Fibroblast of the aortic adventitia (primary cell): ENCODE measurements around the gene NFS1. TPM values are rescaled to one million over a fixed set of nuclear protein-coding genes. Genes with fewer than 3 reads are reported as not detected.
A peak's percentile ranks its signal among the peaks of the same experiment; 100 is the strongest.

Experiments
- DNase-seq: peaks from one replicate; pipeline ENCODE4 v3.0.0-alpha.2; 2010; ENCODE audit warnings: low read depth
- H3K4me3 ChIP-seq: 2 replicates; pipeline ENCODE4 v1.5.1; 2011; ENCODE audit warnings: low read depth, mild to moderate bottlenecking, control low read depth, low read length, moderate library complexity
- CTCF ChIP-seq: IDR thresholded peaks from 2 replicates; pipeline ENCODE4 v1.5.1; 2011; ENCODE audit warnings: mild to moderate bottlenecking, low read length, control low read depth, inconsistent platforms; ENCODE audit not compliant: insufficient read depth
- total RNA-seq: library from RNA; depleted of rRNA; stranded (reverse); fragments of >200 nt; gene quantifications from 2 replicates; pipeline ENCODE4 v1.2.3, GENCODE V29; 2012; ENCODE audit warnings: low replicate concordance

NFS1 gene
- total RNA-seq, 1 donor: 19.9 TPM

- no peak for TF ChIP-seq CTCF
- no peak overlapping the region for H3K4me3 ChIP-seq
- peak; percentile 50 for DNase-seq
Observed at GRCh38 chr20:35635652-35636051, 63.5 kb downstream of the NFS1 start.

- no peak for TF ChIP-seq CTCF
- H3K4me3 ChIP-seq: no peak overlapping the region
- DNase-seq: no peak
Observed at GRCh38 chr20:35632539-35633115, 66.5 kb downstream of the NFS1 start.

DNA sequence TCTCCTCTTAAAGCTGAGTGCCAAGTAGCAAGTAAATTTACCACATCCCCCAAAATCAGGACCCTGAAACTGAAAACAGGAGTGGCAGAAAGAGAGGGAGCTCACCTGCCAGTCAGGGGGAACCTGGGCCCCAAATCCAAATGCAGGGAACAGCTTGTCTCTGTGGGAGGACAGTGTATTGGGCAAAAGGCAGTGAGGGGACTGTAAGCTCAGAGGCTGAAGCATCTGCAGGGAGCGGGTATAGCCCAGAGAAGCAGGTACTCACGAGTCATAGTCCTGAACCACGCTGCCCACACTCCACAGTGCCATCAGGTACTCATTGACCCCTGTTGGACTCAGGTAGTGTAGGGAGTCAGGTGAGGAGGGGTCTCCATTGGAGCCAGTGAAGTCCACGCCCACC is 68.5 kb downstream of the NFS1 start:
- H3K4me3 ChIP-seq: no peak overlapping the region
- no peak for DNase-seq
- no peak for TF ChIP-seq CTCF

GRCh38 chr20:35629427-35630145 is 69.6 kb downstream of the NFS1 start:
- no peak for TF ChIP-seq CTCF
- DNase-seq: no peak
- no peak overlapping the region for H3K4me3 ChIP-seq

DNA sequence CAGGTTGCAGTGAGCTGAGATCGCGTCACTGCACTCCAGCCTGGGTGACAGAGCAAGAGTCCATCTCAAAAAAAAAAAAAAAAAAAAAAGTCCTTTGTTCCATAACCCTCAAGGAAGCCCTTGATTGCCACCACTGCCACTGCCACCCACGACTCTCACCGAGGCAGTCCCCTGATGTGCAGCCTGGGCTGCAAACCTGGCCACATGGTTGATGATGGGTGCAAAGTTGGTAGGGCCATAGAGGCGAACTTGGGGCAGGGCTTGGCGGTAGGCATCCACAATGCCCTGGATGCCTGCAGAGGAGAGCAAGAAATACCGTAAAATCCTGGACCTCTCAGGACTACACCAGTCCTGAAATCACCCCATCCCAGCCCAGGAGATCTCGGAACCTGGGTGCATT is 72.0 kb downstream of the NFS1 start:
- DNase-seq: no peak
- no peak for TF ChIP-seq CTCF
- no peak overlapping the region for H3K4me3 ChIP-seq

- no peak overlapping the region for H3K4me3 ChIP-seq
- TF ChIP-seq CTCF: no peak
- no peak for DNase-seq
Observed at GRCh38 chr20:35626386-35627001, 72.7 kb downstream of the NFS1 start.
